ENCODE measurements around the gene GLI3.

GRCh38 chr7:42263971-42264370 is 27.0 kb upstream of the GLI3 start:
- TF ChIP-seq CTCF (IDR thresholded peaks at IDR 0.05) = no peak
- no peak for TF ChIP-seq RAD21 (IDR thresholded peaks at IDR 0.05; ENCODE audit: low read length)
- no peak for TF ChIP-seq RXRA (IDR thresholded peaks at IDR 0.05; ENCODE audit: borderline replicate concordance, low read depth)
- no peak for TF ChIP-seq NFIC (IDR thresholded peaks at IDR 0.05; ENCODE audit: borderline replicate concordance)
- TF ChIP-seq YY1 (IDR thresholded peaks at IDR 0.05; ENCODE audit: low read depth) = no peak
- no peak for TF ChIP-seq EZH2phosphoT487 (IDR thresholded peaks at IDR 0.05; ENCODE audit: borderline replicate concordance, low read depth)
- no peak for TF ChIP-seq USF2 (IDR thresholded peaks at IDR 0.05; ENCODE audit: borderline replicate concordance, low read depth, low read length)
- TF ChIP-seq REST (IDR thresholded peaks at IDR 0.05; ENCODE audit: low read depth, low read length) = no peak
- TF ChIP-seq SIN3A (IDR thresholded peaks at IDR 0.05; ENCODE audit: borderline replicate concordance, low read depth, low read length) = no peak
- no peak for TF ChIP-seq IRF3 (IDR thresholded peaks at IDR 0.05; ENCODE audit: low read depth, low read length)
- TF ChIP-seq POLR2AphosphoS5 (IDR thresholded peaks at IDR 0.05; ENCODE audit: low read depth, low read length) = no peak
- no peak for TF ChIP-seq RFX5 (IDR thresholded peaks at IDR 0.05; ENCODE audit: low read length)

All from SK-N-SH (cell line).